DMS 273 treated with DMSO at 0.1 percent for 48 hours (cell line): ENCODE results near the gene HMCES.
"Not testable (repeated sequence)": the region's sequence is repeated elsewhere in the genome, so short reads cannot be mapped to it uniquely, and the experiment has no call there.

Experiments used
- DNase-seq: peaks from one replicate; lab custom pipeline; 2025; lab: John Stamatoyannopoulos, UW

HMCES gene

GRCh38 chr3:129320825-129321487 is 42.3 kb downstream of the HMCES start:
- no peak for DNase-seq

DNA sequence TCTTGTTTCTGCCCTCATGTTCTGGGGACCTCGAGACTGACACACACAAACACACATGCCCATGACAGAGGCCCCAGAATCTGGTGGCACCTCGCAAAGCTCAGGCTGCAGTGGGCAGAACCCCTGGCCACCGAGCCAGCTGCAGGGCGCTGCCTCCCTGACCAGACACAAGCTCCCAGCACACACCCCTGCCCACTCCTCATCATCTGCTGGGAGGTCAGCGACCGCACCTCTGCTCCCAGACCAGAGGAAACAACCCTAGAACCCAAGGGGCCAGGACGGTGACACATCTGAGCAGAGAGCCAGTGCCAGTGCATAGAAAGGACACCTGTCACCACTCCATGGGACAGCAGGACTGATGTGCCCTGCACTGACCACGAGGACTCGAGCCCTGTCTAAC is 43.2 kb downstream of the HMCES start:
- DNase-seq = no peak

- DNase-seq = no peak
These were observed 45.1 kb downstream of the HMCES start for GRCh38 chr3:129323651-129324294.

DNA sequence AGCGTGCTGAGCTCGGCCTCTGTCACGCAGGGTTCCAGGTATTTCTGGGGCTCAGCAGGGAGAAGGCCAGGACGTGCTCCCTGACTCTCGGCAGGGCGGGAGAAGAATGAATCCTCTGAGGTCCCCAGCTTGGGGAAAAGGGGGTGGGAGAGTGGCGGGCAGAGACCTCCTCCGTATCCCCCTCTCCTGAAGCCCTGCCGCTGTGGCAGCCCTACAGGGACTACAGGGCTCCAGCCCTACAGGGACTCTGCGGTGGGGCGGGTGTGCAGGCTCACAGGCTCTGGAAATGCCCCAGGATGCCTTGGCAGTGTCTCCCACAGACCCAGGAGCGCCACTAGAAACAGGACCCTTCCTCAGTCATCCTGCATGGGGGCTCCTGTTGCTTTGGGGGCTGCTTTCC is 46.2 kb downstream of the HMCES start:
- DNase-seq = no peak

DNA sequence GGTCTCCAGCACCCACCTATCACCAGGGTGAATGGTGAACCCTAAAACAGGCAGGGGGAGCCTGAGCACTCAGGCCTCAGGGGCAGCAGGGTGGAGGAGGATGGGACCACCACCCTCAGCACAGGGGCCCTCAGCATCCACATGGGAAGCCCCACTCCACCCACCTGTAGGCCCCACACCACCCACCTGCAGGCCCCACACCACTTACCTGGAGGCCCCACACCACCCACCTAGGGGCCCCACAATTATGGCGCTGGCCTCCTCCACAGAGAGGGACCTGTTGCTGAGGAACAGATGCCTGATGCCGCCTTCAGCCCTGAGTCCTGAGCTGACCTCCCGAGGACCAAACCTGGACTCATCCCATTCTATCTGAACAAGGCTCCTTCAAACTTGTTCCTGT is 46.7 kb downstream of the HMCES start:
- no peak for DNase-seq

DNA sequence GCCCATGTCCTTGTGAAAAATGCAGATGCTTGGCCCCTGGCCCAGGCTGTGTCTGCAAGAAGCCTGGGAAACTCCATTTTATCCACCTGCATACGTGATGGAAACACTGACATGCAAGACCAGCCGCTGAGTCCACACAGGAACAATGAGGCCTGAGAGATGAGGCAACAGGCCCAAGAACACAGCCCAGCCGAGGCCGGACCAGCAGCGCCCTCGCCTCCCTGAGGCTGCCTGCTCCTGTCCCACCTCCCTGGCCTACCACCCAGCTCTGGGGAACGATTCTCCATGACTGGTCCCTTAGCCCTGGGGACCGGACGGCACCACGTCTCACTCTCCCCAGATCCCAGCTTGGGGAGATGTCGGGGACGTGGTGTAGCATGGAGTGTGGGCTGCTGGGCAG is 47.5 kb downstream of the HMCES start:
- no peak for DNase-seq

DNA sequence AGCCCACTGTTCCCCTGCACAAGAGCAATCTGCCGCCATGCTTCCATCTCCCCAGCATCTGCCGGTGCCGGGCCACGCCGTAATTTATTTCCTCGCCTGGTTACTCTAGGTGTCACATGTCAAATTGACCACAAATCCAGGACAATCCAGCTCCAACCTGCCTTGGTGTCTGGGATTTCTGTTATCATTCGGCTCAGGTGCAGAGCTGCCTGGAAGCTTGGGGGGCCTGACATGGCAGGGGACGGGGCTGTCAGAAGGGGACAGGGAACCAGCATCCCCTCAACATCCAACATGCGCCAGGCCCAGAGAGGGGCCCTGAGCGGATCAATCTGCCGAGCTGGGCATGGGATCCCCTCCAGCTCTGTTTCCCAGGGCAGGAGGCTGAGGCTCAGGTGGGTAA is 47.9 kb downstream of the HMCES start:
- DNase-seq = no peak

- no peak for DNase-seq
These were observed 48.8 kb downstream of the HMCES start for GRCh38 chr3:129327510-129327909.

GRCh38 chr3:129329858-129330257 is 51.2 kb downstream of the HMCES start:
- no peak for DNase-seq

DNA sequence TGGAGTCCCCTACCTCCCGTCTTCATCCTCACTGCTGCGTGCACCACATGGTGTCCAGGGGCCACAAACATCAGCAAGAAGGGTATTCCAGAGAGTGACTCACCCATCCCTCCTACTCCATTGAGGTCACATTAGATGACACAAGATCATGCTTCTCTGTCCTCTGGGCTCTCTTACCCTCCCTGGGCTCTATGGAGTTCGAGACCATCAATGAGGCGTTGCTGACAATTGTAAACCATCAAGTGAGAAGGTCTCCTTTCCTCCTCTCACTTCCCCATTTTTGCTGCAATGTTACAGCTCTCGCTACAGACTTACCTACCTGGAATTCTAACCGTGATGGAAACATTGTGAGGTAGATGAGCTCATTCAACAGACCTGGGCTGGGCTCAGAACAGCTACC is 51.7 kb downstream of the HMCES start:
- no peak for DNase-seq

DNA sequence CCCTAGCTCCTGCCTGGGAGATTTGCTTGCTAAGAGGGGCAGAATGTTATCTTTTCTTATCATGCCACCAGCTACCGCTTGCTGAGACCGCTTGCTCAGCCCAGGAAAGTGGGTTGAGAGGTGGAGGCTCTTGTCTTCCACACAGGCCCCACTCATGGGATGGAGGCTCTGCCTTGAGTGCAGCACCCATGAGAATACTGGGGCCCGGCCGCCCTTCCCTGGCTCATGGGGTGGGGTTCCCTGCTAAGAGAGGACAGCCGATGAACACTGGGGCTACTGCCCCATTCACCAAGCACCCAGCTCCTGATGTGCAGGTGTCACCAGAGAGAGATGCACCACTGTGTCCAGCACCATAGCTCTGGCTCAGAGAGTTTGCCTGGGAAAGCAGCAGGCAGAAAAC is 55.2 kb downstream of the HMCES start:
- DNase-seq = no peak

DNA sequence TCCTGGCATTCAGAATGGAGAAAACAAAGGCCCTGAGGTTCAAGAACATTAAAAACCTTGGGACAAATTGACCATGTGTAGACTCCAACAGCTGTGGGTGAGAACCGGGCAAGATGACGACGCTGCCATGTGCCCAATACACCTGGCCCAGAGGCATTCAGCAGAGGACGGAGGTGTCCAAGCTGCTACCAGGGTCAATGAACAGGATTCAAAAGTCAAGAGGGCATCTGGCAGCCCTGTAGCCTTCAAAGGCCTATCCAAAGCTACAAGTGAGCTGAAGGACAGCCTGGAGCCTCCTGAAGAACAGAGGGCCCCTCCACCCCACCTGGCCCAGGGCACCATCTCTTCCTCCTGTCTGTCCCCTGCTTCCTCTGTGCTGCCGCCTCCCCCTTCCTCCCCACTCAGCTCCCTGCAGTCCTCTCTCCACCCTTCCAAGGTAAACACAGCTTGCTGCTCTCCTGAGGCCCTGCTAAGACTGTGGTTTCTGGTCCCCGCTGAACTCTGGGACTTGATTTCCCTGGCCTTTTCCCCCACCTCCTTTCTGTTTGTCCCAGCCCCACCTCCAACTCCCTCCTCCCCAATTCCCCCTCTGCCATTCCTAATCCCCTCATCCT is 57.5 kb downstream of the HMCES start:
- DNase-seq = no peak

- DNase-seq = not testable (repeated sequence)
These were observed 59.0 kb downstream of the HMCES start for GRCh38 chr3:129337719-129338118.

DNA sequence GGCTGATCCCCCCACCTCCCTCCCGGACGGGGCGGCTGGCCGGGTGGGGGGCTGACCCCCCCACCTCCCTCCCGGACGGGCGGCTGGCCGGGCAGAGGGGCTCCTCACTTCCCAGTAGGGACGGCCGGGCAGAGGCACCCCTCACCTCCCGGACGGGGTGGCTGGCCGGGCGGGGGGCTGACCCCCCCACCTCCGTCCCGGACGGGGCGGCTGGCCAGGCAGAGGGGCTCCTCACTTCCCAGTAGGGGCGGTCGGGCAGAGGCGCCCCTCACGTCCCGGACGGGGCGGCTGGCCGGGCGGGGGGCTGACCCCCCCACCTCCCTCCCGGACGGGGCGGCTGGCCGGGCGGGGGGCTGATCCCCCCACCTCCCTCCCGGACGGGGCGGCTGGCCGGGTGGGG is 60.5 kb downstream of the HMCES start:
- DNase-seq = not testable (repeated sequence)

GRCh38 chr3:129339833-129340232 is 61.2 kb downstream of the HMCES start:
- DNase-seq = not testable (repeated sequence)

DNA sequence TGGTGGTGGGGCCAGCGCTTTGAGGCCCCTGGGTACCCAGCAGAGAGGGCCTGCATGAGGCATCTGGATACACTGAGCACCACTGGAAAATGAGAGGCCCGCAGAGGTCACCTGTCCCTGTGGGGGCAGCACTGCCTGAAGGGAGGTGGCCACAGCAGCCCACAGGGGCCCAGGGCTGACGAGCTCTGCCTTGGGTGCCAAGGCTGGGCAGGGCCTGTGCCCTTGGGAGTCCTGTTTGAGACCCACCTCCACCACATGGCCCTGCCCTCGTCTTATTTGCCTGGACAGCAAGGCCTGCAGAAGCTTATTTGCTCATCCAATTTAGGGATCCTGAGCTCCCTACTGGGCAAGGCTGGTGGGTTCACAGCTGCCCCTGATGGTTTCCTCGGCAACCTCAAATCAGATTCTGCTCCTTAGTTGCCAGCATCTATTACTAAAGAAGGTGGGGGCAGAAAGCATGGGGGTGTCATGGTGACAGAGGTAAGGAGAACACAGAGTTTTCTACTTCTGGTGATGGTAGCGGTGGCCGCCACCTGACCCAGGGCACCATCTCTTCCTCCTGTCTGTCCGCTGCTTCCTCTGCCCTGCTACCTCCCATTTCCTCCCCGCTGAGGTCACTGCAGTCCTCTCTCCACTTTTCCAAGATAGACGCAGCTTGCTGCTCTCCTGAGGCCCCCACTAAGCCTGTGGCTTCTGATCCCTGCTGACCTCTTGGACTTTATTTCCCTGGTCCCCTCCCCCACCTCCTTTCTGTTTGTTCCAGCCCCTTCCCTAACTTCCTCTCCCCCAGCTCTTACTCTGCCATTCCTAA is 62.9 kb downstream of the HMCES start:
- no peak for DNase-seq

GRCh38 chr3:129343643-129344360 is 65.1 kb downstream of the HMCES start:
- DNase-seq = no peak

- no peak for DNase-seq
These were observed 66.0 kb downstream of the HMCES start for GRCh38 chr3:129344540-129345220.

GRCh38 chr3:129345281-129345680 is 66.6 kb downstream of the HMCES start:
- DNase-seq = no peak

DNA sequence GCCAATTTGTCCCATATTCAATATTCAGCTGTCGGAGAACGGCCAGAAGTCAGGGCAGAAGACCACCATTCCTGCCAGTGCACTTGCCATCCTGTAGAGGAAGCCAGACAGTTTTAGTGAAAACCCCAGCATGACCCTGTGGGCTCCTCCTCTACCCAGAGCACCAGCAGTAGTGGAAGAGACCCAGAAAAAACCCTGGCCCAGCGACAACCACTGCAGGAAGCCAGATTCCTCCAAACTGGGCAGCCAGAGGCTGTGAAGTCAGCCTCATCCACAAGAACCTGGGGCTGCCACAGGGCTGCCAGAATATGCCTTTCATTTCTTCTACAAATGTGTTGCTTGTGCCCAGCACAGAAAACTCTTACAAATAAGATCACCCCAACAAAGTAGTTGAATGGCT is 67.3 kb downstream of the HMCES start:
- no peak for DNase-seq

- no peak for DNase-seq
These were observed 68.2 kb downstream of the HMCES start for GRCh38 chr3:129346695-129347457.
